K562 (cell line): ENCODE measurements around the gene SLC25A34. TPM values are rescaled to one million over a fixed set of nuclear protein-coding genes. Genes with fewer than 3 reads are reported as not detected.

Source experiments
- ATAC-seq: fragments of 200-7000 bp; cut with Tn5 transposase; 3 replicates; pipeline ENCODE4 v1.9.1; 2020; ENCODE audit warnings: moderate library complexity
- BruUV-seq: library from RNA; stranded (reverse); fragments of 400-500 nt; replicated peaks from 2 replicates; lab custom pipeline; 2021; lab: Mats Ljungman, UMichigan
- CTCF ChIA-PET: fragments of 300-600 bp; formaldehyde crosslinking; extraction: SDS; loops from one replicate; lab custom pipeline; 2021; ENCODE audit warnings: low intra/inter-chr PET ratio; lab: Yijun Ruan, JAX
- POLR2A ChIA-PET: fragments of 300-600, 350-650 bp; sonication (Branson Sonifier 250); formaldehyde crosslinking; extraction: SDS; loops from one replicate; lab custom pipeline; 2021; ENCODE audit warnings: antibody characterized with exemption, inconsistent platforms; lab: Yijun Ruan, JAX
- DNase-seq, 4 experiments: peaks; one replicate each; pipeline versions ENCODE4 v3.0.0 to v3.0.0-alpha.2; 2011 to 2018; ENCODE audit warnings: low spot score in 3 of 4, mixed read lengths in 3 of 4; ENCODE audit errors: extremely low read depth in 1 of 4
- FAIRE-seq: peaks from 2 replicates; lab custom pipeline; 2011; peaks lifted over from hg19 to GRCh38; lab: Jason Lieb, UNC
- H2AFZ ChIP-seq: 2 replicates; pipeline ENCODE4 v1.6.0; 2011; ENCODE audit warnings: low read depth, low read length, control low read depth, inconsistent platforms
- H3K27ac ChIP-seq: fragments of 200-600 bp; 3 replicates; pipeline ENCODE4 v1.8.0; 2011; ENCODE audit warnings: low read depth, mild to moderate bottlenecking, control low read depth, inconsistent platforms, low read length, moderate library complexity, mixed read lengths; ENCODE audit errors: extremely low read depth
- H3K27me3 ChIP-seq, 2 experiments: fragments of 300-600 bp in 1 of 2; 2 replicates in 1 of 2; 3 replicates in 1 of 2; pipeline versions ENCODE4 v1.6.0 to v1.8.0; 2011; ENCODE audit warnings: inconsistent platforms in 2 of 2, low read length in 2 of 2, mild to moderate bottlenecking in 1 of 2, mixed read lengths in 1 of 2, moderate library complexity in 1 of 2; ENCODE audit not compliant: control insufficient read depth in 2 of 2, insufficient read depth in 2 of 2
- H3K36me3 ChIP-seq: fragments of 300-600 bp; 3 replicates; pipeline ENCODE4 v1.8.0; 2011; ENCODE audit warnings: mild to moderate bottlenecking, low read length, inconsistent platforms; ENCODE audit not compliant: control insufficient read depth, insufficient read depth
- H3K4me1 ChIP-seq, 2 experiments: fragments of 200-600 bp in 1 of 2; replicated peaks in 1 of 2; 2 replicates in 1 of 2; 3 replicates in 1 of 2; pipeline versions ENCODE4 v1.5.1 to v1.8.0; 2011; ENCODE audit warnings: inconsistent platforms in 2 of 2, low read length in 2 of 2, mild to moderate bottlenecking in 1 of 2, mixed read lengths in 1 of 2, moderate library complexity in 1 of 2; ENCODE audit not compliant: control insufficient read depth in 2 of 2, insufficient read depth in 2 of 2
- H3K4me2 ChIP-seq: 2 replicates; pipeline ENCODE4 v1.6.1; 2011; ENCODE audit warnings: low read length, control low read depth, inconsistent platforms, mixed read lengths; ENCODE audit not compliant: insufficient read depth
- H3K4me3 ChIP-seq: fragments of 200-600 bp; sonication (generic), shearing (Covaris generic); 2 replicates; pipeline ENCODE4 v1.5.1; 2016; ENCODE audit warnings: control low read depth, inconsistent platforms
- H3K79me2 ChIP-seq: fragments of 200-600 bp; 3 replicates; pipeline ENCODE4 v1.8.0; 2011; ENCODE audit warnings: low read length, inconsistent platforms; ENCODE audit not compliant: control insufficient read depth, insufficient read depth
- H3K9ac ChIP-seq, 2 experiments: 2 replicates each; pipeline versions ENCODE4 v1.6.0 to v1.6.1; 2011; ENCODE audit warnings: low read depth in 2 of 2, low read length in 2 of 2, control low read depth in 1 of 2, inconsistent platforms in 1 of 2, mild to moderate bottlenecking in 1 of 2, mixed read lengths in 1 of 2; ENCODE audit not compliant: insufficient read depth in 1 of 2
- H3K9me1 ChIP-seq: one replicate; pipeline ENCODE4 v1.6.0; 2011; ENCODE audit warnings: inconsistent platforms, mild to moderate bottlenecking, low read length, moderate library complexity; ENCODE audit not compliant: control insufficient read depth, insufficient read depth
- H3K9me3 ChIP-seq: replicated peaks from 2 replicates; pipeline ENCODE4 v1.5.1; 2011; ENCODE audit warnings: low read depth, low read length, inconsistent platforms; ENCODE audit not compliant: control insufficient read depth, insufficient read depth
- H4K20me1 ChIP-seq: replicated peaks from 2 replicates; pipeline ENCODE4 v1.6.1; 2011; ENCODE audit warnings: low read length, inconsistent platforms, mixed read lengths; ENCODE audit not compliant: control insufficient read depth, insufficient read depth
- ARID2 ChIP-seq: fragments of 450-650 bp; IDR thresholded peaks from 2 replicates; pipeline ENCODE4 v1.6.1; 2017; ENCODE audit warnings: antibody characterized with exemption, mild to moderate bottlenecking
- CBFA2T2 ChIP-seq: fragments of 450-650 bp; conservative IDR thresholded peaks from 2 replicates; pipeline ENCODE4 v1.6.1; 2017; ENCODE audit warnings: mild to moderate bottlenecking
- CREB1 ChIP-seq, 2 experiments: sonication (generic) in 1 of 2; formaldehyde crosslinking in 1 of 2; IDR thresholded peaks; 2 replicates each; pipeline versions ENCODE4 v1.6.1 to v1.8.0; 2012 to 2022; ENCODE audit warnings: inconsistent platforms in 1 of 2, mild to moderate bottlenecking in 1 of 2, missing genetic modification reagents in 1 of 2, moderate library complexity in 1 of 2
- CTBP1 ChIP-seq: fragments of 450-650 bp; IDR thresholded peaks from 2 replicates; pipeline ENCODE4 v1.6.1; 2016; ENCODE audit warnings: borderline replicate concordance
- MECOM ChIP-seq: fragments of 250-450 bp; sonication (Bioruptor Pico); IDR thresholded peaks from 2 replicates; pipeline ENCODE4 v1.8.0; 2022; ENCODE audit warnings: inconsistent platforms
- NR3C1 ChIP-seq: sonication (generic); formaldehyde crosslinking; IDR thresholded peaks from 2 replicates; pipeline ENCODE4 v1.8.1; 2022; ENCODE audit warnings: missing genetic modification reagents
- PRPF4 ChIP-seq: fragments of 200-400 bp; formaldehyde crosslinking; IDR thresholded peaks from one replicate; pipeline ENCODE4 v1.6.1; 2017; ENCODE audit warnings: low read length, low read depth, mild to moderate bottlenecking; ENCODE audit not compliant: insufficient read depth, poor library complexity, severe bottlenecking
- PTTG1 ChIP-seq: fragments of 450-650 bp; IDR thresholded peaks from 2 replicates; pipeline ENCODE4 v1.6.1; 2016; ENCODE audit warnings: low read depth, mild to moderate bottlenecking, missing genetic modification characterization, missing compliant biosample characterization
- RBM25 ChIP-seq: fragments of 200-400 bp; formaldehyde crosslinking; IDR thresholded peaks from 2 replicates; pipeline ENCODE4 v1.6.1; 2018; ENCODE audit warnings: low read length, low read depth, moderate library complexity; ENCODE audit not compliant: severe bottlenecking
- RBM34 ChIP-seq: fragments of 200-400 bp; formaldehyde crosslinking; IDR thresholded peaks from 2 replicates; pipeline ENCODE4 v1.6.1; 2018; ENCODE audit warnings: low read length, borderline replicate concordance; ENCODE audit not compliant: insufficient read depth
- RFX7 ChIP-seq: fragments of 250-450 bp; sonication (Bioruptor Pico); IDR thresholded peaks from 2 replicates; pipeline ENCODE4 v1.5.1; 2021; ENCODE audit warnings: mild to moderate bottlenecking
- STAG1 ChIP-seq: sonication (generic); formaldehyde crosslinking; IDR thresholded peaks from 2 replicates; pipeline ENCODE4 v1.5.0; 2020; ENCODE audit warnings: missing genetic modification reagents, borderline replicate concordance
- XRCC5 ChIP-seq: fragments of 200-400 bp; formaldehyde crosslinking; IDR thresholded peaks from 2 replicates; pipeline ENCODE4 v1.6.1; 2017; ENCODE audit warnings: low read depth, mild to moderate bottlenecking, low read length
- ZC3H11A ChIP-seq: IDR thresholded peaks from 2 replicates; pipeline ENCODE4 v1.6.1; 2012; ENCODE audit warnings: low read depth, low read length, improper control_type of control experiment
- ZNF354B ChIP-seq: fragments of 250-450 bp; sonication (Bioruptor Pico); IDR thresholded peaks from 2 replicates; pipeline ENCODE4 v1.4.0; 2020
- ZNF644 ChIP-seq: fragments of 200-800 bp; sonication (Bioruptor generic); IDR thresholded peaks from 2 replicates; pipeline ENCODE4 v1.6.1; 2016; ENCODE audit warnings: low read depth, missing genetic modification characterization, missing compliant biosample characterization
- WGBS: fragments of 100-300 bp; shearing (Covaris generic); methylation state at CpG from one replicate; pipeline ENCODE4 v1.1.6; 2016; ENCODE audit warnings: low coverage, mixed read lengths; ENCODE audit not compliant: insufficient coverage; ENCODE audit errors: missing lambda C conversion rate; 5-methylcytosine and 5-hydroxymethylcytosine counted together
- in situ Hi-C: fragments of 300-500 bp; cut with MboI; formaldehyde crosslinking; loops from 4 replicates; pipeline ENCODE4 v1.15.0; 2018; ENCODE audit warnings: inconsistent platforms, mixed read lengths
- intact Hi-C: fragments of 100-400 bp; cut with micrococcal nuclease; formaldehyde crosslinking; loops from 2 replicates; pipeline ENCODE4 v1.14.2; 2022
- polyA plus RNA-seq, 8 experiments: library from polyadenylated mRNA; depleted of rRNA in 4 of 8; stranded (reverse) in 5 of 8; unstranded in 3 of 8; fragments of >200 nt; fragmentation: Nextera tagmentation in 2 of 8; fragmentation: Illumina TruSeq in 1 of 8; extraction: Ambion mirVana in 2 of 8; extraction: Trizol in 1 of 8; gene quantifications; 2 replicates each; pipeline versions ENCODE4 v1.2.1 to v1.2.3, GENCODE V29; 2011 to 2014; ENCODE audit warnings: inconsistent platforms in 1 of 8, missing spikeins in 1 of 8
- total RNA-seq, 7 experiments: library from RNA; depleted of rRNA in 6 of 7; stranded (reverse); fragments of >200 nt in 6 of 7; fragmentation: Illumina TruSeq in 2 of 7; extraction: Trizol in 2 of 7; gene quantifications; 2 replicates each; pipeline versions ENCODE4 v1.2.1 to v1.2.3, GENCODE V29; 2011 to 2021; ENCODE audit warnings: low replicate concordance in 1 of 7
- TF ChIP-seq, protein P1 (sequence below): sonication (generic); formaldehyde crosslinking; IDR thresholded peaks from 2 replicates; pipeline ENCODE4 v1.8.0; 2022; ENCODE audit warnings: missing genetic modification reagents, mild to moderate bottlenecking, moderate library complexity, borderline replicate concordance
- TF ChIP-seq, protein P2 (sequence below), 2 experiments: IDR thresholded peaks; 2 replicates each; pipeline ENCODE4 v1.6.1; 2012; ENCODE audit warnings: improper control_type of control experiment in 2 of 2, low read depth in 2 of 2, low read length in 2 of 2, borderline replicate concordance in 1 of 2

Gene SLC25A34
- total and polyA plus RNA-seq, 9 of the 15 experiments (the other 6 are each of a cell fraction or from before 2014, with no cell fraction given): 0.01 to 0.57 (median 0.16) TPM

GRCh38 chr1:15740924-15741850, 5.1 kb downstream of the SLC25A34 start:
- POLR2A ChIA-PET: interaction anchor here (0.6 to 1.0 kb wide), 4 partner anchors 18 to 660 kb away, joined by 3 to 4 read pairs (median 3); no protein-coding TSS in a partner anchor
- no peaks in the 10 kb centered on the region; the same call in none of the 2 replicates for H4K20me1 ChIP-seq
- TF ChIP-seq CBFA2T2 (no peak), XRCC5 (peak; percentile 57; the same call in 1 of the 2 replicates), ZNF644 (no peak), CREB1 (IDR thresholded peaks at IDR 0.05) (no peak), CREB1 (CRISPR knock-in tag; IDR thresholded peaks at IDR 0.05) (peak; percentile 24; the same call in 1 of the 2 replicates), ZNF354B (CRISPR knock-in tag) (no peak), STAG1 (CRISPR knock-in tag) (peak; percentile 98), RBM34 (no peak), NR3C1 (CRISPR knock-in tag) (0 out of 2 replicates have a peak, but pooled peaks have one; percentile 26), ARID2 (peak; percentile 69), CTBP1 (peak; percentile 90; the same call in 1 of the 2 replicates), MECOM (CRISPR knock-in tag) (no peak), PRPF4 (no peak), ZC3H11A (peak; percentile 65; the same call in 1 of the 2 replicates), RFX7 (no peak), PTTG1 (tag) (no peak), RBM25 (no peak)
- TF ChIP-seq, protein P1, sequence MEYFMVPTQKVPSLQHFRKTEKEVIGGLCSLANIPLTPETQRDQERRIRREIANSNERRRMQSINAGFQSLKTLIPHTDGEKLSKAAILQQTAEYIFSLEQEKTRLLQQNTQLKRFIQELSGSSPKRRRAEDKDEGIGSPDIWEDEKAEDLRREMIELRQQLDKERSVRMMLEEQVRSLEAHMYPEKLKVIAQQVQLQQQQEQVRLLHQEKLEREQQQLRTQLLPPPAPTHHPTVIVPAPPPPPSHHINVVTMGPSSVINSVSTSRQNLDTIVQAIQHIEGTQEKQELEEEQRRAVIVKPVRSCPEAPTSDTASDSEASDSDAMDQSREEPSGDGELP (CRISPR knock-in tag): peak; percentile 86
- TF ChIP-seq, protein P2, sequence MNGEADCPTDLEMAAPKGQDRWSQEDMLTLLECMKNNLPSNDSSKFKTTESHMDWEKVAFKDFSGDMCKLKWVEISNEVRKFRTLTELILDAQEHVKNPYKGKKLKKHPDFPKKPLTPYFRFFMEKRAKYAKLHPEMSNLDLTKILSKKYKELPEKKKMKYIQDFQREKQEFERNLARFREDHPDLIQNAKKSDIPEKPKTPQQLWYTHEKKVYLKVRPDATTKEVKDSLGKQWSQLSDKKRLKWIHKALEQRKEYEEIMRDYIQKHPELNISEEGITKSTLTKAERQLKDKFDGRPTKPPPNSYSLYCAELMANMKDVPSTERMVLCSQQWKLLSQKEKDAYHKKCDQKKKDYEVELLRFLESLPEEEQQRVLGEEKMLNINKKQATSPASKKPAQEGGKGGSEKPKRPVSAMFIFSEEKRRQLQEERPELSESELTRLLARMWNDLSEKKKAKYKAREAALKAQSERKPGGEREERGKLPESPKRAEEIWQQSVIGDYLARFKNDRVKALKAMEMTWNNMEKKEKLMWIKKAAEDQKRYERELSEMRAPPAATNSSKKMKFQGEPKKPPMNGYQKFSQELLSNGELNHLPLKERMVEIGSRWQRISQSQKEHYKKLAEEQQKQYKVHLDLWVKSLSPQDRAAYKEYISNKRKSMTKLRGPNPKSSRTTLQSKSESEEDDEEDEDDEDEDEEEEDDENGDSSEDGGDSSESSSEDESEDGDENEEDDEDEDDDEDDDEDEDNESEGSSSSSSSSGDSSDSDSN (IDR thresholded peaks at IDR 0.05; ENCODE audit: borderline replicate concordance in 1 of 2, low read depth in 2 of 2, low read length in 2 of 2): 0 out of 4 replicates have a peak, but pooled peaks of 1 of the 2 experiments have one; percentile 51

More at GRCh38 chr1:15740924-15741850, 5.1 kb downstream of the SLC25A34 start:
- peak overlapping the region; percentile 35; the same call in 1 of the 2 replicates for H3K4me2 ChIP-seq
- peaks cover 3 to 56% of the 10 kb centered on the region in 2 experiments; a peak in 4 of 5 replicates for H3K4me1 ChIP-seq
- H3K4me3 ChIP-seq: no peak overlapping the region
- 32% methylated on average over 23 of the region's 27 CpGs for WGBS
- intact Hi-C loops: loop anchor here (1.0 kb wide), 2 partner anchors 146 to 418 kb away; no protein-coding TSS in a partner anchor
- in situ Hi-C loops: no loop called here
- peak overlapping the region; percentile 85 for H2AFZ ChIP-seq
- no peaks in the 10 kb centered on the region for H3K9me3 ChIP-seq
- H3K79me2 ChIP-seq: no peaks in the 10 kb centered on the region
- no peaks in the 10 kb centered on the region for H3K9me1 ChIP-seq
- no TSS peak for BruUV-seq
- FAIRE-seq (peak; percentile 91), ATAC-seq (peak; percentile 97), DNase-seq (peak; percentile 88 to 94 (median 91))
- no peaks in the 10 kb centered on the region for H3K36me3 ChIP-seq
- no peaks in the 10 kb centered on the region for H3K27me3 ChIP-seq
- H3K27ac ChIP-seq: no peak overlapping the region
- peak overlapping the region in 1 of 2 experiments; percentile 80; a peak in 2 of 4 replicates for H3K9ac ChIP-seq
- CTCF ChIA-PET: interaction anchor here (0.6 to 1.7 kb wide), 2 partner anchors 146 to 211 kb away, joined by 3 to 15 read pairs; no protein-coding TSS in a partner anchor
